Astrocyte (in vitro differentiated cells and primary cell): ENCODE measurements around the gene HS2ST1.

Source experiments
- CTCF ChIP-seq: IDR thresholded peaks from 2 replicates; pipeline ENCODE4 v1.5.1; 2011; ENCODE audit warnings: low read depth, mild to moderate bottlenecking, inconsistent platforms, low read length, moderate library complexity; ENCODE audit not compliant: insufficient read depth
- EZH2 ChIP-seq: IDR thresholded peaks from 2 replicates; pipeline ENCODE4 v1.6.1; 2012; ENCODE audit warnings: mild to moderate bottlenecking, low read length, inconsistent platforms; ENCODE audit not compliant: insufficient read depth

DNA sequence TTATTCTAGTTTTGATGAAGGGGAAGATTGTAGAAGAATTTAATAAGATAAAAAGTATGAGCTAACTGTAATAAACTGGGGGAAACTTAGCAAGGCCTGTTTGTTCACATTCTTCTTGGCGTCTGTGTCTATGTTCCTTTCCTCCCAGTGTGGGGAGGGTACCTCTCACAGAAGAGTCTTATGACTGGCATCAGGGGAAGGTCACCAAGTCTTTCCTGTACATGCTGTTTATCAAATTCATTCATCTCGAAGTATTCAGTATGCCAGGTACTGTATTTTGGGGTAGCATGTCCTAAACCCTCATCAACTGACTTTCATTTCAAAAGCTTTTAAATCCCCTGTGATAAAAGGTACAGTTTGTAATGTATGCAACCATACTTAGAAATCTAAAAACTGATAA, 78.4 kb downstream of the HS2ST1 start:
- no peak for TF ChIP-seq CTCF
- no peak for TF ChIP-seq EZH2
